T-helper 1 cell treated with Interleukin-12 subunit alpha and Interleukin-12 subunit beta and Interleukin-4 antibody, amounts not matched to agents 30 μg/mL and 1 μg/mL, for 36 hours (primary cell): ENCODE data around the gene MRAP2.
"Not testable (repeated sequence)": the region's sequence is repeated elsewhere in the genome, so short reads cannot be mapped to it uniquely, and the experiment has no call there.

ENCODE experiments used
- H3K27ac Mint-ChIP-seq: one replicate; pipeline ENCODE4 v1.8.0; 2021; ENCODE audit warnings: mild to moderate bottlenecking, mixed read lengths
- H3K27me3 Mint-ChIP-seq: one replicate; pipeline ENCODE4 v1.8.0; 2021; ENCODE audit warnings: low read depth, mixed read lengths
- H3K36me3 Mint-ChIP-seq: one replicate; pipeline ENCODE4 v1.8.0; 2021; ENCODE audit warnings: low read depth, mixed read lengths
- H3K4me1 Mint-ChIP-seq: one replicate; pipeline ENCODE4 v1.8.0; 2021; ENCODE audit warnings: low read depth, mixed read lengths
- H3K4me3 Mint-ChIP-seq: one replicate; pipeline ENCODE4 v1.8.0; 2021; ENCODE audit warnings: mild to moderate bottlenecking, moderate library complexity, mixed read lengths
- H3K9me3 Mint-ChIP-seq: one replicate; pipeline ENCODE4 v1.8.0; 2021; ENCODE audit warnings: mixed read lengths

MRAP2 gene

DNA sequence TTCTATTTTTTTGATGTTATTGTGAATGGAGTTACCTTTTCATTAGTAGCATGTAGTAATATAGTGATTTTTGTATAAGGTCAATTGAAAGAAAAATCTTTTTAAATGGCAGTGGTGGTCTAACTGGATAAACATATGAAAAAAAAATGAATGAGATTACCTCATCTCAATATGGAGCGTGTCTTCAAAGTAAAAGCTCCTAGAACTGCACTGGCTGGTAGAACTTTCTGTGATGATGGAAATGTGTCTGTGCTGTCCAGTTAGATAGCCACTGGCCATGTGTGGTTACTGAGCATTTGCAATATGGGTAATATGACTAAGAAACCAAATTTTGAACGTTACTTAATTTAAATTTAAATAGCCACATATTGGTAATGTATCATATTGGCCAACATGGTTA, 44.1 kb downstream of the MRAP2 start:
- H3K27me3 Mint-ChIP-seq: no peaks in the 10 kb centered on the region
- no peaks in the 10 kb centered on the region for H3K36me3 Mint-ChIP-seq
- H3K27ac Mint-ChIP-seq: no peak overlapping the region
- H3K9me3 Mint-ChIP-seq: no peaks in the 10 kb centered on the region
- H3K4me1 Mint-ChIP-seq: no peaks in the 10 kb centered on the region
- no peak overlapping the region for H3K4me3 Mint-ChIP-seq

DNA sequence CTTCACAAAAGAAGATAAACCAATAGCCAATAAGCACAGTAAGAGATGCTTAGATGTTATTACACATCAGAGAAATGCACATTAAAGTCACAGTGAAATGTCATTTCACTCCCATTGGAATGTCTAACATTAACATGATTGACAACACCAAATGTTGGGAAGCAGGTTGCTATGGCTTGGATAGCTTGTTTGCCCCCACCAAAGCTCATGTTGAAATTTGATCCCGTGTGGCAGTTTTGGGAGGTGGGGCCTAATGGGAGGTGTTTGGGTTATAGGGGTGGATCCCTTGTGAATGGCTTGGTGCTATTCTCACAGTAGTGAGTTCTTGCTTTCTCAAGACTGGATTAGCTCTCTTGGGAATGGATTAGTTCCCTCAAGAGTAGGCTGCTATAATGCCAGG, 44.8 kb downstream of the MRAP2 start:
- Mint-ChIP-seq H3K4me3 (no peak overlapping the region), H3K4me1 (no peaks in the 10 kb centered on the region), H3K9me3 (no peaks in the 10 kb centered on the region), H3K27me3 (no peaks in the 10 kb centered on the region), H3K27ac (no peak overlapping the region), H3K36me3 (no peaks in the 10 kb centered on the region)

DNA sequence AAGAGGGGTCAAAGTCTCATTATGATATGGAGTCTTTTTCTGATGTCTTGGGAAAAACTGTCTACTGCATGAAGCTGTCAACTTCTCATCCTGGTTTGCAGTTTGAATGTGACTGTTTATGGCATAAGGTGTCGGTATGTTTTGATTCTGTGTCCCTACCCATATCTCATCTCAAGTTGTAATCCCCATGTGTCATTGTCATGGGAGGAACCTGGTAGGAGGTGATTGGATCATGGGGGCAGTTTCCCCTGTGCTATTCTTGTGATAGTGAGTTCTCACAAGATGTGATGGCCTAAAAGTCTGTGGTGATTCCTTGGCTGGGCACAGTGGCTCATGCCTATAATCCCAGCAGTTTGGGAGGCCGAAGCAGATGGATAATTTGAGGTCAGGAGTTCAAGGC, 47.6 kb downstream of the MRAP2 start:
- Mint-ChIP-seq H3K27ac (no peak overlapping the region), H3K4me1 (no peaks in the 10 kb centered on the region), H3K27me3 (no peaks in the 10 kb centered on the region), H3K36me3 (no peaks in the 10 kb centered on the region), H3K9me3 (no peaks in the 10 kb centered on the region), H3K4me3 (no peak overlapping the region)

DNA sequence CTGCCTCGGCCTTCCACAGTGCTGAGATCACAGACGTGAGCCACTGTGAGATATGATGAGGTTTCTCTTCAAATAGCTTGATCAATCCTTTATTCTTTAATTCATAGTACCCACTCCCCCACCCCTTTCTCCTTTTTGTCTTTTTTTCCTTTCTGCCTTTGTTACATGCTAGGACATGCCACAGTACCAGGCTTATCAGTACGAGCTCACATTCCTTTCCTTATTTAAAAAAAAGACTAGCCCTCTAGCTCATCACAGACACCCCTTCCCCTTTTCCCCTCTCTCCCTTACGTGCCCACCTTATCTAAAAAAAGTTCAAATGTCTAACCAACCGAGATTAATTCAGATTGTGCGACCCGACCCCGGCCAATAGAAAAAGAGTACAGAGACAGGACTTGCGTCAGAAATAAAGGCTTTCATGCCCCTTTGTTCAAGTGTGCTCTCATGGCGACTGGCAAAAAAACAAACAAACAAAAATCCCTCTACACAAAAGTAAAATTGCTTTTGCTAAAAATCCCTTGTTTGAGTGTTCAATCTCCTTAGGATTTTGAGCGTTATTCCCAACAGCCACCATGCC, 49.2 kb downstream of the MRAP2 start:
- no peaks in the 10 kb centered on the region for H3K4me1 Mint-ChIP-seq
- no peaks in the 10 kb centered on the region for H3K36me3 Mint-ChIP-seq
- H3K27ac Mint-ChIP-seq: no peak overlapping the region
- no peaks in the 10 kb centered on the region for H3K27me3 Mint-ChIP-seq
- no peak overlapping the region for H3K4me3 Mint-ChIP-seq
- no peaks in the 10 kb centered on the region for H3K9me3 Mint-ChIP-seq

DNA sequence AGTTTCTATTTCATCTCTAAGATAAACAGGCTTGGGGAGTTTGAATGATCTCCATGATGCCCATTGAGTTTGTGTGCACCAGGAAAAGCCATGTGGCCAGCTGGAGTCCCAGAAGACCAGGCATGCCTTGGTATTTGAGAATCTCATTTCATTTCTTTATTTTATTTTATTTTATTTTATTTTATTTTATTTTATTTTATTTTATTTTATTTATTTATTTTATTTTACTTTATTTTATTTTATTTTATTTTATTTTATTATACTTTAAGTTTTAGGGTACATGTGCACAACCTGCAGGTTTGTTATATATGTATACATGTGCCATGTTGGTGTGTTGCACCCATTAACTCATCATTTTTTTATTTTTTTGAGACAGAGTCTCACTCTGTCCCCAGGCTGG, 51.1 kb downstream of the MRAP2 start:
- H3K4me3 Mint-ChIP-seq, H3K4me1 Mint-ChIP-seq, H3K27ac Mint-ChIP-seq, H3K27me3 Mint-ChIP-seq, H3K9me3 Mint-ChIP-seq, H3K36me3 Mint-ChIP-seq: not testable (repeated sequence)

DNA sequence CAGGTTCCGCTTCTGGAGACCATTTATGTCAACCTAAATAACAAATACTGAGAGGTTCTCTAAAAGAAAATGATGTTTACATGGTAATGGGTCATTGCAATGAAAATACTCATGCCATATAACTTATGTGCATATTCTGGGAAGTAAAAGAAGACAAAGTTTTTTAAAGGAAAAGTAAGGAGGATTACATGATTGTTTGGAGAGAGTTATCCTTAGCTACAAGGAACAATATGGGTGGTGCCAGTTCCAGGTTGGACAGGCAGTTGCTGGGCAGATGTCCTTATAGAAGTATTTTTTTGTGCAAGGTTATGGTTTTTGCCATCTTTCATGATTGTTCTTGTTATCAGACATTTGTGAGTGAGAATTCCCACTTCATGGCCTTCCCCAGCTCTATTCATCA, 52.5 kb downstream of the MRAP2 start:
- Mint-ChIP-seq H3K9me3 (no peaks in the 10 kb centered on the region), H3K4me3 (no peak overlapping the region), H3K36me3 (no peaks in the 10 kb centered on the region), H3K27me3 (no peaks in the 10 kb centered on the region), H3K4me1 (no peaks in the 10 kb centered on the region), H3K27ac (no peak overlapping the region)

DNA sequence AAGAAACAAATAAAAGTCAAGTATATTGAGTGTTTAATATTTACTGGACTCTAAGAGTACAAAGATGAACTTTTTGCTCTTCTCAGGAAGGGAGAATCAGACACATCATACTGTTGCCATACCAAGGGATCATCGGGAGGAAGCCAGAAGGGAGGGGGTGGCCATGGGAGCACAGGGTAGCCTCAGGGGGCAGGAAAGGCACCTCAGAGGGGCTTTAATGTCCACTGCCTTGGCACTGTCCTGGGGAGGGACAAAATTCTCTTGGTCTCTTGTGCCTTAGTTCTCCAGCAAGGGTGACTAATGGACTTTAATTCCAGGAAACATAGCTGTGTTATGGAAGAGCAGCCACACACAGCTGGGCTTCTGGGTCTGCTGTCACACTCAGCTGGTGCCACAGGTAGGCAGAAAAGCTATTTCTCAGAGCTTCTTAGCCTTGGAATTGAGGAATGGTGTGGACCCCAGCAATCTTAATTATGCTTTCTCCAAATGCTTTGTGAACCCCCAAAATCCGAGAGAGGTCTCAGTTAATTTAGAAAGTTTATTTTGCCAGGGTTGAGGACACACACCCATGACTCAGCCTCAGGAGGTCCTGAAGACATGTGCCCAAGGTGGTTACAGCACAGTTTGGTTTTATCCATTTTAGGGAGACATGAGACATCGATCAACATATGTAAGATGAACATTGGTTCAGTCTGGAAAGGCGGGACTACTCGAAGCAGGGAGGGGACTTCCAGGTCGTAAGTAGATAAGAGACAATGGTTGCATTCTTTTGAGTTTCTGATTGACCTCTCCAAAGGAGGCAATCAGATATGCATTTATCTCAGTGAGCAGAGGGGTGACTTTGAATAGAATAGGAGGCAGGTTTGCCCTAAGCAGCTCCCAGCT, 53.2 kb downstream of the MRAP2 start:
- no peaks in the 10 kb centered on the region for H3K36me3 Mint-ChIP-seq
- H3K27me3 Mint-ChIP-seq: no peaks in the 10 kb centered on the region
- H3K9me3 Mint-ChIP-seq: no peaks in the 10 kb centered on the region
- H3K27ac Mint-ChIP-seq: no peak overlapping the region
- H3K4me1 Mint-ChIP-seq: no peaks in the 10 kb centered on the region
- no peak overlapping the region for H3K4me3 Mint-ChIP-seq

DNA sequence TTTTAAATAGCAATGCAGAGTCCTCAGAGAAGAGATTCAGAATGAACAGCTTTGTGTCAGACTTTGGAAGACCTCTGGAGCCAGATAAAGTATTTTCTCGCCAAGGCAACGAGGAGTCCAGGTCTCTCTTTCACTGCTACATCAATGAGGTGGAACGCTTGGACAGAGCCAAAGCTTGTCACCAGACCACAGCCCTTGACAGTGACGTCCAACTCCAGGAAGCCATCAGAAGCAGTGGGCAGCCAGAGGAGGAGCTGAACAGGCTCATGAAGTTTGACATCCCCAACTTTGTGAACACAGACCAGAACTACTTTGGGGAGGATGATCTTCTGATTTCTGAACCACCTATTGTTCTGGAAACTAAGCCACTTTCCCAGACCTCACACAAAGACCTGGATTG, 55.5 kb downstream of the MRAP2 start:
- Mint-ChIP-seq H3K27ac (no peak overlapping the region), H3K4me1 (no peaks in the 10 kb centered on the region)

DNA sequence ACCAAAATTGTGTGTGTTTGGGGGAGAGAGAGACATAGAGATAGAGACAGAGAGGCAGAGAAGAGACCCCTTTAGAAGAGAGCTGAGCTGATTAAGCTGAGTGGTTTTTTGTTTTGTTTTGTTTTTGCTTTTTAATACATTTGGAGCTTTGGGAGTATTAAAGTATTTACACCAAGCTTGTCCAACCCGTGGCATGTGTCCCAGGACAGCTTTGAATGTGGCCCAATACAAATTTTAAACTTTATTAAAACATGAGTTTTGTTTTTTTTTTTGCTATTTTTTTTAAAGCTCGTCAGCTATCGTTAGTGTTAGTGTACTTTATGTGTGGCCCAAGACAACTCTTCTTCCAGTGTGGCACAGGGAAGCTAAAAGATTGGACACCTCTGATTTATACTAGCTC, 56.0 kb downstream of the MRAP2 start:
- no peaks in the 10 kb centered on the region for H3K4me1 Mint-ChIP-seq
- H3K27me3 Mint-ChIP-seq: no peaks in the 10 kb centered on the region
- H3K4me3 Mint-ChIP-seq: no peak overlapping the region
- no peak overlapping the region for H3K27ac Mint-ChIP-seq
- no peaks in the 10 kb centered on the region for H3K36me3 Mint-ChIP-seq
- no peaks in the 10 kb centered on the region for H3K9me3 Mint-ChIP-seq

More for the DNA sequence above, 55.5 kb downstream of the MRAP2 start:
- Mint-ChIP-seq H3K9me3 (no peaks in the 10 kb centered on the region), H3K27me3 (no peaks in the 10 kb centered on the region), H3K36me3 (no peaks in the 10 kb centered on the region), H3K4me3 (no peak overlapping the region)

DNA sequence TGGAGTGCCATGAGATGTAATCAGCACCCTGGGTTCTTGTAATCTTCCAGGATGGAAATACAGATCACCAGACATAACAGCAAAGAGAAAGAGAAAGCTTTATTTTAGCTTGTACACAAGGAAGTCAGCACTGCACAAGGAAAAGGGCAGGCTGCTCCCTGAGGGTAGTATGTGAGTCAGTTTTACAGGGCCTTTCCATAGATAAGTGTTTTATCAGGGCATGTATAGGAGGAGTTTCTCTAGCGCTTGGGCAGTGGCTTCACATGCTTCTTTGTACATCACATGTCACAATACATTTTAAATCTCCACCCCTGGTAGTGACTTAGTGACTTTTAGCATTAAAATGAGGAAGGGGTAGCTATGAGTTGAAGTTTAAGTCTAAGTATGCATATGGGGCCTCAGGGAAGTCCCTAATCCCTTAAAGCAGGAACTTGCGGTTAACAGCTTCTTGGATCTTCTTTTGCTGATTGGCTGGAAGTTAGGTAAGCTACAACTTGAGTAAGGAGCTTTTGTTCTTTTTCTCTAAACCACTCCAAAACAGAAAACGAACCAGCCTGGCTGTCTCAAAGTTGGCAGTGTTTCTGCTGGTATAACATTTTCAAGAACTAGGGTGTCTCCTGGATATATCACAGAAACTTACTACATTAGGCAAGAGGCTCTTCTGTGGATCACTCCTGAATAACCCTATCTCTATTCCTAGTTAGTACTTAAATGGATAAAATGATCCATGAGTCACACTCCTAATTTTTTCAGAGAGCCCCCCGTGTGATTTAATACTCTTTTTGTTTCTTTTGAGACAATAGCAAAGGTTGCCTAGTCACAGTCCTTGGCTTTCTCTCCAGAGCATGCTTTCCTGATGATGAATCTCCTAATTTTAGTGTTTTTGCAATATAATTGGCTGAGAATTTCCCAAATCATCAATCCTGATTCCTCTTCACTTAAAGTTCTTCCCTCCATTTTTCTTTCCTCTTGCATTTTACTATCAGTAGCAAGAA, 60.2 kb downstream of the MRAP2 start:
- Mint-ChIP-seq H3K9me3 (no peaks in the 10 kb centered on the region), H3K4me3 (no peak overlapping the region), H3K27ac (no peak overlapping the region), H3K36me3 (no peaks in the 10 kb centered on the region), H3K4me1 (no peaks in the 10 kb centered on the region), H3K27me3 (no peaks in the 10 kb centered on the region)

DNA sequence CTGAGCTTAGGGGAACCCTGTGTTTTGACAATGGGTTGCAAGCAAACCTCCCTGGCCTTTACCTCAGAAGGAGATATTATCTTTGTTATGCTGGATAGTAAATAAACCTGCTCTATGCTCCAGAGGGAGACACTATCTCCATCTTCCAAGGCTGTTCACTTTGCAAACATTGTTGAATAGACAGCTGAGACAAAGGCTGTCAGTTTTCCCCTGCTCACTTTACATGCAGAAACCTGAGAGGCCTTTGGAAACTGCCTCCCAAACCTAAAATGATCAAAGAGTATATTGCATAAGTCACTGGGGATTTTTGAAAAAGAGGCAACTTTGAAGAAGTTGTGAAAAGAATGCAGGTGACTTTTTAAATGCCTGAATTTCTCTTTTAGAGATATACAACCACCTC, 61.6 kb downstream of the MRAP2 start:
- Mint-ChIP-seq H3K4me3 (no peak overlapping the region), H3K36me3 (no peaks in the 10 kb centered on the region), H3K4me1 (no peaks in the 10 kb centered on the region)

DNA sequence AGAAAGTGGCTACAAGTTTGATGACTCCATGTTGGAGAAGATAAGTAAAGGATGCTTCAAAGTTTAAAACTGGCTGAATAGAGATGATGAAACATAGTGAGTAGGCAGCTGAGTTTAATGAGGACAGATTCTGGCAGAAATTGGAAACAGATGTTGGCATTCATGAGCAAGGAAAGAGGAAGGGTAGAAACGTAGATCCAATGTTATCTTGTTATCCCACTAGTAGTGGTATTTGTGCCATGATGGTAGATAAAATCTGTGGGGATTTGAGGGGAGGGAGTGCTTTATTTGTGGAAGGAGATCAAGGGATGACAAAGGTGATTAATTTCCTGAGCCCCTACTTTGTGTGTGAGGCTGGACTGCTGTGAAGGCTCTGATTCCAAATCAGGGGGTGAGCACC, 69.5 kb downstream of the MRAP2 start:
- no peak overlapping the region for H3K27ac Mint-ChIP-seq
- no peak overlapping the region for H3K4me3 Mint-ChIP-seq
- no peaks in the 10 kb centered on the region for H3K36me3 Mint-ChIP-seq
- no peaks in the 10 kb centered on the region for H3K9me3 Mint-ChIP-seq
- H3K4me1 Mint-ChIP-seq: no peaks in the 10 kb centered on the region
- no peaks in the 10 kb centered on the region for H3K27me3 Mint-ChIP-seq

More for the DNA sequence above, 61.6 kb downstream of the MRAP2 start:
- no peaks in the 10 kb centered on the region for H3K9me3 Mint-ChIP-seq
- no peaks in the 10 kb centered on the region for H3K27me3 Mint-ChIP-seq
- no peak overlapping the region for H3K27ac Mint-ChIP-seq

DNA sequence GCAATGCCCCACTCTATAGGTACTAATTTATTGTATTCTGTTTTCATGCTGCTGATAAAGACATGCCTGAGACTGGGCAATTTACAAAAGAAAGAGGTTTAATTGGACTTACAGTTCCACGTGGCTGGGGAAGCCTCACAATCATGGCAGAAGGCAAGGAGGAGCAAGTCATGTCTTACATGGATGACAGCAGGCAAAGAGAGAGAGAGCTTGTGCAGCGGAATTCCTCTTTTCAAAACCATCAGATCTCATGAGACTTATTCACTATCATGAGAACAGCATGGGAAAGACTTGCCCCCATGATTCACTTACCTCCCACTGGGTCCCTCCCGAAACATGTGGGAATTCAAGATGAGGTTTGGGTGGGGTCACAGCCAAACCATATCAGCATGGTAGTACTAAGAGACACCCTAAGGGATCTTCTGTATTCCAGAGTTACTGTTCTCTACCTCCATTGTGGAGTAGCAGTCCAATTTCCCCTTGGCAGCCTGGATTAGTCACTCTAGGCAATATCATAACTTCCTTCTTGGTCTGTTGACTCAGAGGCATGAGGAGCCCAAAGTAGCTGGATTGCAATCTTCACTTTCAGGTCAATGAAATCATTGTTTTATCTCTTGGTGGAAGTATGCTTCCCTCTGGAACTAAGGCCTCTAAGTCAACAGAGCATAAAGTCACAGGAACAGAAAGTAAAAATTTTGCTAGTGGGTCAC, 71.8 kb downstream of the MRAP2 start:
- H3K4me3 Mint-ChIP-seq, H3K36me3 Mint-ChIP-seq, H3K9me3 Mint-ChIP-seq, H3K4me1 Mint-ChIP-seq, H3K27ac Mint-ChIP-seq, H3K27me3 Mint-ChIP-seq: not testable (repeated sequence)

DNA sequence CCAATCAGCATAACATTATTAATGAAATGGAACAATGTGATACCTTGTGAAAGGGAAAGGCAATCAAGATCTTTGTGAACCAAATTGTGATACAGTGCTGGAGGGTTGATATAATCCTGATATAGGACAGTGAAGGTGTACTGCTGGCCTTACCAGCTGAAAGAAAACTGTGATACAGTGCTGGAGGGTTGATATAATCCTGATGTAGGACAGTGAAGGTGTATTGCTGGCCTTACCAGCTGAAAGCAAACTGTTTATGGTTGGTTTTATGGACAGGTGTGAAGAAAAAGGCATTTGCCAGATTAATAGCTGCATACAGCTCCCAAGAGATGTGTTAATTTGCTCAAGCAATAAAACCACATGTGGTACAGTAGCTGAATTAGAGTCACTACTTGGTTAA, 73.9 kb downstream of the MRAP2 start:
- Mint-ChIP-seq H3K27me3 (no peaks in the 10 kb centered on the region), H3K4me1 (no peaks in the 10 kb centered on the region), H3K4me3 (no peak overlapping the region), H3K9me3 (no peaks in the 10 kb centered on the region), H3K36me3 (no peaks in the 10 kb centered on the region), H3K27ac (no peak overlapping the region)
